NCI-H345 treated with DMSO at 0.1 percent for 48 hours (cell line): Measurements from ENCODE around the gene ST8SIA6.
"Not testable (repeated sequence)": the region's sequence is repeated elsewhere in the genome, so short reads cannot be mapped to it uniquely, and the experiment has no call there.

Experiments
- DNase-seq: peaks from one replicate; lab custom pipeline; 2025; ENCODE audit not compliant: unreplicated experiment; lab: John Stamatoyannopoulos, UW

The ST8SIA6 gene

DNA sequence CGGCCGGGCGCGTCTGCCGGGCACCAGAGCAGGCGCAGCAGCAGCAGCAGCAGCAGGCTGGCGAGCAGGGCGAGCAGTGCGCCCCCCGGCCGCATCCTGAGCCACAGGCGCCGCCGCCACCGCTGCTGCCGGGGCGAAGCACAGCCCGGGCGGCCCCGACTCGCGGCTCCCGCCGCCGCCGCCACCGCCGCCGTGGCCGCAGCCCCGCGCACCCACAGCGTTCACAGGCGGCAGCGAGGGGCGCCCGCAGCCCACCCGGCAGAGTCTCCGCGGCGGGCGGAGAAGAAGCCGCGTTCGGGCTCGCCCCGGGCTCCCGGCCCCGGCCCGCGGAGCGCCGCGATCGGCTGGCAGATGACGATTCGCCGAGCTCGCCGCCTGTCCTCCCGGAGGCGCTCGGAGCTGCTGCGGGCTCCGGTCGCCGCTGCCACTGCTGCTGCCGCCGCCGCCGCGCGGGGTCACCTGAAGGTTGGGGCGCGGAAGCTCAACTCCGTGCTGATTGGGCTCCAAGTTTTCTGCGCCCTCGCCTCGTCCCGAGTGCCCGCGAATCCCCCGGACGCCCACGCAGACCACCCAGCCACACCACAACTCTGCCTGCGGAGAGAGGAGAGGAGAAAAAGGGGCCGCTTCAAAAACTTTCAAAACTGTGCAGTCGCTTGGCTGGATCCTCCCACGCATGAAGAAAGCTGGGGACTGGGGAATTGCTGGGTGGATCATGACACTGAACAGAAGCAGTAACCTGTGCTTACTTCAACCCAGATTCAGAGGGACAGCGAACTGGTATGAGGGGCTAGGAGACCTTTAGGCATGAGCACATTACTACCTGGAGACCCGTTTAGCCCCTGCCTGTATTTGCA lies at the start of gene ST8SIA6:
Gene ST8SIA6 (minus strand): TSS at position 435 of the 854 bp plus-strand sequence. CDS start 340 bp downstream, at position 95.
- no peak for DNase-seq

DNA sequence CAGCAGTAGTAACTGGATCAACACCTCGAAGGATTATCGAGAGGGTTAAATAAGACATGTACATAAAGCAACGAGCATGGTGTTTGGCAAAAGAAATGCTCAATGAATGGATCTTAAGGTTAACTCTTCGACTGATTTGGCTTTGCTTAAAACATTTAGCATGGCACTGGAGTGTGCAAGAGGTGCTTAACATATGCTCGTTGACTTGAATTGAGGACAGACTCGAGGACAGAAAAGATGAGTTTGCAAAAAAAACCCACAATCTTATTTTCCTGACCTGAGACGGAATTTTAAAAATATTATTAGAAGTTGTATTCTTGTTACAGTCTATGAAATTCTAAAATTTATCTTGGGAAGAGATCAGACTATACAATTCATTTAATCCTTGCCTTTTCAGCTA lies 49.4 kb upstream of the ST8SIA6 start:
- DNase-seq, result no peak

DNA sequence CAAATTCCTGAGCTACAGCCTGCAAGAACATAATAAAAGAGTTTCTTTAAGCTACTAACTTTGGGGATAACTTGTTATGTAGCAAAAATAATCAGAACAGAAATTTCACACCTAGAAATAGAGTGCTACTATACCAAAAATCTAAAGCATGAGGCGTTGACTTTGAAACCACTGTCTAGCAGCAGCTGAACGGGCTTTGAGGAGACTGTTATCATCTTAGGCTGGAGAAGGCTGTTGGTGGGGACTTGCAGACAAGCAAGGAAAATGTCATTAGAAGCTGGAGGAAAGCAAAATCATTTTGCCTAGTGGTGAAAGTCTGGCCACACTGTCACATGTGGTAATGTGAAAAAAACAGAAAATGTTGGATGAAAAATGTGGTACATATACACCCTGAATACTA lies 48.4 kb upstream of the ST8SIA6 start:
- no peak for DNase-seq

GRCh38 chr10:17499014-17499413 lies 44.6 kb upstream of the ST8SIA6 start:
- not testable (repeated sequence) for DNase-seq

- DNase-seq, result no peak
Observed at GRCh38 chr10:17497446-17498030, 43.1 kb upstream of the ST8SIA6 start.

GRCh38 chr10:17494626-17495260 lies 40.3 kb upstream of the ST8SIA6 start:
- DNase-seq, result no peak

- DNase-seq, result no peak
Observed at GRCh38 chr10:17488848-17489247, 34.5 kb upstream of the ST8SIA6 start.

DNA sequence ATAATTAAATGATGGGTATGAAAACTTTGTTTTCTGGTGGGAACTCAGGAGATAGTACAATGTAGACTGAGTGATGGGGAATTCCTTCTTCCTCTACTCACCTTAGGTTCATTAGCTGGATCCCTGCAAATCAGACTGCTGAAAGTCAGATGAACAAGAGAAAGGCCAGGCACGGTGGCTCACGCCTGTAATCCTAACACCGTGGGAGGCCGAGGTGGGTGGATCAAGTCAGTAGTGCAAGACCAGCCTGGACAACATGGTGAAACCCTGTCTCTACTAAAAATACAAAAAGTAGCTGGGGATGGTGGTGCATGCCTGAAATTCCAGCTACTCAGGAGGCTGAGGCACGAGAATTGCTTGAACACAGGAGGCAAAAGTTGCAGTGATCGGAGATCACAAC lies 28.7 kb upstream of the ST8SIA6 start:
- no peak for DNase-seq

GRCh38 chr10:17479822-17480221 lies 25.4 kb upstream of the ST8SIA6 start:
- no peak for DNase-seq

- DNase-seq, result no peak
Observed at GRCh38 chr10:17479015-17479615, 24.7 kb upstream of the ST8SIA6 start.

- DNase-seq, result no peak
Observed at GRCh38 chr10:17476073-17476472, 21.7 kb upstream of the ST8SIA6 start.

GRCh38 chr10:17475661-17476060 lies 21.3 kb upstream of the ST8SIA6 start:
- DNase-seq, result no peak

DNA sequence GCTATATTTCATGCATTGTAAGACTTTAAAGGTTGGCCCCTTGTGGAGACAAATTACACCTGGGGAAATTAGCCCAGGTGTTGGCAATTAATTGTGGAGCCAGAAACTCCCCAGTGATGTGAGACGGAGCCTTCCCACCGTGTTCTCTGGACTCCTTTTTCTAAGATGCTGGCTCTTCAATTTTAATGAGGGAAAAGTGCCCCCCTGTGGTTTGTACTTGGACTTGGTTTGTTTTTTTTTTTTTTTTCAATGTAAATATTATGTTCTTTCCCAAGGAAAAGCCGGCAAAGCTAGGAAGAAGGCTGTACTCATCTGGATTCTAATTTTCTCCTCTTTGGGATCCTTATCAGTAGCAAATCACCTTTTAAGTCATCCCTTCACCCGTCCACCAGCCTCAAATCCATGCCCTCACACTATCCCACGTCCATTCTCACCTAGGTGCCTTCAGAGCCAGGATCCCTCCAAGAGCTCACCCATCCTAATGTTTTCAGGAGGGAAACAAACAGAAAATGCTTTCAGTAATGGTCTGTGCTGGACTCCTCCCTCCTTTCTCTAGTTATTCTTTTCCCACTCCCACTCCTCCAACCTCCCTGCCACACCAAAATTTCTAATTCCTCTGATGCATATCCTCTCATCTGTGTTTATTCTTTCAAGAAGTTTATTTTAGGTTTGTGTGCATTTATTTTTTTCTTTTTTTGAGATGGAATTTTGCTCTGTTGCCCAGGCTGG lies 20.4 kb upstream of the ST8SIA6 start:
- DNase-seq, result no peak

DNA sequence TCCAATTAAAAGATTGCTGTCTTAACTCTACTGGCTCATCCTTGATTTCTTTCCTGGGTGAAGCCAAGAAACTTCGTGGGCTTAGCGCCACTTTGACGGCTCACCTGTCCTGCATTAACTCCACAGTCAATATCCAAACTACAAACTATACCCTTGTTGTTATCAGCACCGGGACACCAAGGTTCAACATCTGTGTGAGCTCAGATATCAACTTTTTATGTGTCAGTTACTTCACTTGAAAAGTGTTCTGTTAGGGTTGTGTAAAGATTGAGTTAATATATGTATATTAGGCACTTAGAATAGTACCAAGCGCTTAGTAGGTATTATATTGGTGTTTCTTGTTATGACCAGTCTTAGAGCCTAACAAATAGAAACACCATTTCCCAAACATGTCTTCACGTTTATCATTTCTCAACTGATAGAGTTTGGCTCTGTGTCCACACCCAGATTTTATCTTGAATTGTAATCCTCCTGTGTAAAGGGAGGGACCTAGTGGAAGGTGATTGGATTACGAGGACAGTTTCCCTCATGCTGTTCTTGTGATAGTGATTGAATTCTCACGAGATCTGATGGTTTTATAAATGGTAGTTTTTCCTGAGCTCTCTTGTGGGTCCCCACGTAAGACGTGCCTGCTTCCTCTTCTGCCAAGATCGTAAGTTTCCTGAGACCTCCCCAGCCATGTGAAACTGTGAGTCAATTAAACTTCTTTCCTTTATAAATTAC lies 19.0 kb upstream of the ST8SIA6 start:
- no peak for DNase-seq

DNA sequence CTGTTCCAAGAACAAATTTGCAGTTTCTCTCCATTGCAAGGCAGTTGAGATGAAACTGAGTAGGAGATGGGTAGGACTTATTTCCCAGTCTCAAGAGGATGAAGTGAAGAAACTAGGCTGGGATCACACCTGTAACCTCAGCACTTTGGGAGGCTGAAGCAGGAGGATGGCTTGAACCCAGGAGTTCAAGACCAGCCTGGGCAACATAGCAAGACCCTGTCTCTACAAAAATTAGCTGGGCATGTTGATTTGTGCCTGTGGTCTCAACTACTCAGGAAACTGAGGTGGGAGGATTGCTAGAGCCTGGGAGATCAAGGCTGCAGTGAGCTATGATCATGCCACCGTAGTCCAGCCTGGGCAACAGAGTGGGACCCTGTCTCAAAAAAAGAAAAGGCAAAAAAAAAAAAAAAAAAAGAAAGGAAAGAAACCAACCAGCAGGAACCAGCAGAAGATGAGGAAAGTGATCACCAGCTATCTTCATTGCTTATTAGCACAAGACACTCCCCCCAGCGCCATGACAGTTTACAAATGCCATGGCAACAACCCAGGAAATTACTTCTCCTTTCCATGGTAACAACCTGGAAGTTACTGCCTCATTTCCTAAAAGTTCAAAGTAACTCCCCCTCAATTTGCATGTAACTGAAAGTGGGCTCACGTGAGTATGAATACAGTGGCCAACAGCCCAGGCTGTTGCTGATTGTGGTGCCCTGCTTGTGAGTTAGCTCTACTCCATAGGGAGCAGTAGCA lies 18.3 kb upstream of the ST8SIA6 start:
- DNase-seq, result no peak

DNA sequence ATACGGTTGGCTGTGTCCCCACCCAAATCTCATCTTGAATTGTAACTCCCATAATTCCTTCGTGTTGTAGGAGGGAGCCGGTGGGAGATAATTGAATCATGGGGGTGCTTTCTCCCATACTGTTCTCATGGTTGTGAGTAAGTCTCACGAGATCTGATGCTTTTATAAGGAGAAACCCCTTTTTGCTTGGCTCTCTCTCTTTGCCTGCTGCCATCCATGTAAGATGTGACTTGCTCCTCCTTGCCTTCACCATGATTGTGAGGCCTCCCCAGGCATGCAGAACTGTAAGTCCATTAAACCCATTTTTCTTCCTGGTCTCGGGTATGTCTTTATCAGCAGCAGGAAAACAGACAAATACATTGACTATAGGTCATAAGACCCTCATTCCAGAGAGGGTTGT lies 15.9 kb upstream of the ST8SIA6 start:
- no peak for DNase-seq

DNA sequence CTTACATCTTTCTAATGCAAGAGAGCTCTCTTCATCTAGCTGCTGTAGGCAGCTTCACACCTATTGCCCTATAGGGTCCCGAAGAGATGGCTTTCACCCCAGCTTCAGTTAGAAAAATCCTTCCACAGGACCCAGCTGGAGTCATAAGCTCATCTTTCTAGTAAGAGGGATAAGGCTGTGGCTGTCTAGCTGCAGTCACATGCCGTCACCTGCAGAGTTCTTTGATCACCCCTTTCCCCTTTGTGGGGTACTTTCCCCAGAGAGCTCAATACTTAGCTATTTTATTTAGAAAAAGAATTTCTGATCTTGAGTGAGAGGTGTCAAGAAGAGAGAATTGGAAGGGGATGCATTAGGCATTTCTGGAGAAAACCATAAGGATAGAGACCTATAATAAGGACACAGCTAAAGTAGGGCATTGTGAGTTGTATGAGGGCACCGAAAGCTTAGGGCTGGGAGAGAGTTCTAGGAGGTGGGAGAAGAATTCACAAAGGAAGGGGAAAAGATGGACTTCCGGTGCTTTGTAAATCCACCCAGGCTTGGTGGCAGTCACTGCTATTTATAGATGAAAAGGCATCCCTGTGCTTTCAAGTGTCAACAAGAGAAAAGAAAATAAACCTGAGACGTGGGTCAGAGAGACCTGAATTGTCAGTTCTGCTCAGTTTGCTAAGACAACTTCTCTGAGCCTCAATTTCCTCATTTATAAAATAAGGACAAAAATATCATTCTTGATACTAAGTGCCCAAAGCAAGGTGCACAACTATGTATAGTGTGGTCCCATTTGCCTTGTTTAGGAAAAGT lies 11.1 kb upstream of the ST8SIA6 start:
- no peak for DNase-seq

GRCh38 chr10:17464545-17464944 lies 10.2 kb upstream of the ST8SIA6 start:
- no peak for DNase-seq

DNA sequence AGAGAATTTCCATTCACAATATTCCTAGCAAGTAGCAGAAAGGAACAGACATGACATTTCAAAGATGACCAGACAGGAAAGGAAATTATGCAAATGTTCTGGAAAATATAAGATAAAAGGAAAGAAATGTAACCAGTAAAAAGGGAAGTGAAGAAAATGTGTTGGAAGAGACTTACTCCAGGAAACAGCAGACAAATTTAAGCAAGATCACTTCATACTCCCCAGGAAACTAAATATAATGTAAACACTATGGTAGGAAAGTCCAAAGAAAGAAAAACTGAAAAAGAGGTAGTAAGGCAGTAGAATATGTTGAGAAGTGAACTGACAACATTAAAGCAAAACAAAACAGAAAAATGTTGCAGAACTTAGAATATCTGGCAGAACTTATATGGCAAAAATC lies 6.4 kb upstream of the ST8SIA6 start:
- no peak for DNase-seq
